Measurements from ENCODE around the gene FOXP2.

FOXP2 gene

DNA sequence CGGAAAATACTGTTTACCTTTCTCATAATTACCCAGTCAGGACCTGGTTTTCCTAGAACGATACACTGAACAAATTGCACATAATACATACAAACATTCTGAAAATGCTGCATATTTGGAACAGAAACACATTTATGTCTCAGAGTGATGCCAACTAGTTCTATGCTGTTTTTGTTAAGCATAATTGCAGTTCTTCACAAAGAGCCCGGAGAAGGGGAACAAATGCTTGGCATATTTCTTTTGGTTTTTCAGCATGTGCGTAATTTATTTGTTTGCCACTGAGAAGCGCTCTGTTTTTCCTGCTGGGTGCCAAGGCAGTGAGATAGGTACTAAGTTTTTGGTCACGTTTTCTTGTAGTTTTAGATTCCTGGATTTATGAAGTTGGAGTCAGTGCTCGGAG is 326.3 kb downstream of the FOXP2 start:
- DNase-seq, result no peak

DNA sequence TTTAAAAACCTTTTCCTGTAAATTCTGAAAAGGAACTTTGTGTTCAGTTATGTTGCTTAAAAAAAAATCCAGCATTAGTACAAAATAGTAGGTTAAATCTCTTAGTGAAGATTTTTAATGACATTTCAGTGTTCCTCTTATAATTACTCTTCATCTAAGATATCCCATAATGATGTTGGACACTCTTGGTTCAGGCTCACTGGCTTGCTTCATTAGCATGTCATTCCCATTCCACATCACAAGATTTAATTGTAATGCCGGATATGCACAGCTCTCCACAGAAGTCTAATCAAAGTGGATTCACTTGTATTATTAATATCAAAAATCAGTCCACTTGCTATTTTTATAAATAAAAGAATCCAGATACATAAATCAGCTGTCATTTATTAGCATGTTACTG is 327.3 kb downstream of the FOXP2 start:
- DNase-seq, result no peak

All from COR-L47 (cell line).